ENCODE data around the gene GRM7.

DNA sequence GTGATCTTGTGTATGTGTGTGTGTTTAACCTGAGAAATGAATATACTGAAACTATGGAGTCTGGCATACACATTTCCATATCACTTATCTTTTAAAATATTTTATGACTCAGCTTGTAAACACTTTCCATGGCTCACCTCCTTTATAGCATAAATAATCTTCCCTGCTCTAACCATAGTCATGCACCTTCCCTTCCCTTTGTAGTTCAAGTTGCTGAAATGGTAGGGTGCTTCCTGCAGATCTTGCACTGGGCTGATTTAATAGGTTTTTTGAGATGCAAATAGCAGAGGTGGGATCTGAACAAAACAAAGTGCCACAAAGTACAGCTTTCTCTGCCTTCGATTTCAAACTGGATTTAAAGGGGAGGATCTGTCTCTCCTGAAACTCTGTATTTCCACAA, 928.0 kb downstream of the GRM7 start:
- TF ChIP-seq EP300 (IDR thresholded peaks at IDR 0.05) (no peak), POLR2A (IDR thresholded peaks at IDR 0.05; ENCODE audit: low read depth) (no peak)
- TF ChIP-seq, protein P1, sequence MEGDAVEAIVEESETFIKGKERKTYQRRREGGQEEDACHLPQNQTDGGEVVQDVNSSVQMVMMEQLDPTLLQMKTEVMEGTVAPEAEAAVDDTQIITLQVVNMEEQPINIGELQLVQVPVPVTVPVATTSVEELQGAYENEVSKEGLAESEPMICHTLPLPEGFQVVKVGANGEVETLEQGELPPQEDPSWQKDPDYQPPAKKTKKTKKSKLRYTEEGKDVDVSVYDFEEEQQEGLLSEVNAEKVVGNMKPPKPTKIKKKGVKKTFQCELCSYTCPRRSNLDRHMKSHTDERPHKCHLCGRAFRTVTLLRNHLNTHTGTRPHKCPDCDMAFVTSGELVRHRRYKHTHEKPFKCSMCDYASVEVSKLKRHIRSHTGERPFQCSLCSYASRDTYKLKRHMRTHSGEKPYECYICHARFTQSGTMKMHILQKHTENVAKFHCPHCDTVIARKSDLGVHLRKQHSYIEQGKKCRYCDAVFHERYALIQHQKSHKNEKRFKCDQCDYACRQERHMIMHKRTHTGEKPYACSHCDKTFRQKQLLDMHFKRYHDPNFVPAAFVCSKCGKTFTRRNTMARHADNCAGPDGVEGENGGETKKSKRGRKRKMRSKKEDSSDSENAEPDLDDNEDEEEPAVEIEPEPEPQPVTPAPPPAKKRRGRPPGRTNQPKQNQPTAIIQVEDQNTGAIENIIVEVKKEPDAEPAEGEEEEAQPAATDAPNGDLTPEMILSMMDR (IDR thresholded peaks at IDR 0.05): no peak

All from esophagus muscularis mucosa (tissue), 4 donors.